ENCODE measurements around the gene ITGB5.
A peak's percentile ranks its signal among the peaks of the same experiment; 100 is the strongest.

The ITGB5 gene

DNA sequence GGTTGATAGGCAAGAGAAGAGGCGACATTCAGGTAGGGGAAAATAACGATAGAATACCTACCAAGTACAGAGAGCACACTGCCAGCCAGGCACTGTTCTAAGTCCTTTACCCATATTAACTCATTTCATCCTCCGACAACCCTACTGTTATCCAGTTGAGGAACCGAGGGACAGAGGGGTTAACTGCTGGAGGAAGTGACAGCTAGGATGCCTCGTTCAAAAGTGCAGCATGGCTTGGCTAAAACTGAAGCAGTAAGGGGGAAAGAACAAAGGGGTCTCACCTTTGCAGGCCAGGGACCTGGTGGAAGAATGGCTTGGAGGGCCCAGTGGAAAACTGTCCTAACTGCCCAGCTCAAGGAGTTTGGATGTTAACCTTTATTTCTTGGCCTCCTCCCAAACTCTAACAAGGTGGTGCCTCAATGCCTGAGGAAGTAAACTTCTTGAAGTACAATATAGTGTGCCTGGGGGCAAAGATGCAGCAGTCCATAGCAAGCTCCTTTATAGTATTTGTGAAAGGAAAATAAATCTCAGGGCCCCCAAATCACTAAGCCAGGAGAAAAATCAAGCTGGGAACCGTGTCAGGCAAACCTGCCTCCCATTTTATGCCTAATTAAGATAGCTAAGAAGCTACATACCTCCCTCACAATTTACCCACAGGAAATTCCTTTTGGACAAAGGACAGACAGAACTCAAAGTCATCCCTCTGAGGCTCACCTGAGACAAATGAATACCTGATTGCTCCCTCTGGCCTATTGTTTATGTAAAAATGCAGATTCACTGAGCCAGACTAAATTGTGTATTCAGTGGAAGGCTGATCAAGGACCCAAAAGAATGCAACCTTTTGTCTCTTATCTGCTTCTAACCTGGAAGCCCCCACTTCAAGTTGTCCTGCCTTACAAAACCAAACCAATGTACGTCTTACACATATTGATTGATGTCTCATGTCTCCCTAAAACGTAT lies 1.6 kb upstream of the ITGB5 start:
- Histone ChIP-seq H3K4ac (ENCODE audit: low read depth, low read length) (peak overlapping the region; percentile 99), H3K79me1 (ENCODE audit: low read length) (peaks cover 2% of the 10 kb centered on the region), H3K4me3 (ENCODE audit: low read length) (peak overlapping the region; percentile 89), H3K4me1 (ENCODE audit: control insufficient read depth, low read depth, low read length) (peaks cover 24% of the 10 kb centered on the region), H3K27ac (ENCODE audit: low read depth, low read length) (peak overlapping the region; percentile 100), H4K8ac (ENCODE audit: low read depth, low read length) (no peak overlapping the region), H4K5ac (ENCODE audit: low read length) (peak overlapping the region; percentile 84), H2BK15ac (replicated peaks; ENCODE audit: low read depth) (no peak overlapping the region), H3K23ac (ENCODE audit: low read length) (peak overlapping the region; percentile 99), H3K36me3 (ENCODE audit: control insufficient read depth, insufficient read depth, low read length) (peaks cover 1% of the 10 kb centered on the region), H2BK5ac (ENCODE audit: low read length) (peak overlapping the region; percentile 100), H2AK5ac (ENCODE audit: low read length) (peak overlapping the region; percentile 99), H3K9ac (ENCODE audit: low read length) (peak overlapping the region; percentile 73), H3K4me2 (ENCODE audit: low read length) (peak overlapping the region; percentile 74), H3K27me3 (ENCODE audit: insufficient read depth, low read length, poor library complexity) (no peaks in the 10 kb centered on the region), H3K79me2 (ENCODE audit: control insufficient read depth, insufficient read depth, low read length) (peaks cover 25% of the 10 kb centered on the region), H2BK120ac (ENCODE audit: low read depth, low read length) (peak overlapping the region; percentile 98), H3K56ac (ENCODE audit: low read length) (peak overlapping the region; percentile 84), H3K18ac (ENCODE audit: low read length) (peak overlapping the region; percentile 98)
- no CpG with 5 or more reads among the region's 8 CpGs for WGBS (ENCODE audit: extremely low coverage, insufficient coverage, low lambda C conversion rate)
- peak; percentile 94 for DNase-seq

DNA sequence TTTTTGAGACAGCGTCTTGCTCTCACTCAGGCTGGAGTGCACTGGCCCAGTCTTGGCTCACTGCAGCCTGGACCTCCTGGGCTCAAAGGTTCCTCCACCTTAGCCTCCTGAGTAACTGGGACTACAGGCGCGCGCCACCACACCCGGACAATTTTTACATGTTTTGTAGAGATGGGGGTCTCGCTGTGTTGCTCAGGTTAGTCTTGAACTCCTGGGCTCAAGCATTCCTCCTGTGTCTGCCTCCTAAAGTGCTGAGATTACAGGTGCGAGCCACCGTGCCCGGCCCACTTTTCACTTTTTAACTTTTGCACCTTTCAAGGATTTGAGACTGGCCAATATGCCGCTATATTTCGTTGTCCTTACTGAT lies 750 bp upstream of the ITGB5 start:
- H3K79me1 ChIP-seq (ENCODE audit: low read length): no peaks in the 10 kb centered on the region
- H3K56ac ChIP-seq (ENCODE audit: low read length): peak overlapping the region; percentile 84
- peaks cover 32% of the 10 kb centered on the region for H3K4me1 ChIP-seq (ENCODE audit: control insufficient read depth, low read depth, low read length)
- peak overlapping the region; percentile 90 for H2BK120ac ChIP-seq (ENCODE audit: low read depth, low read length)
- no CpG with 5 or more reads among the region's 11 CpGs for WGBS (ENCODE audit: extremely low coverage, insufficient coverage, low lambda C conversion rate)
- H3K79me2 ChIP-seq (ENCODE audit: control insufficient read depth, insufficient read depth, low read length): peaks cover 34% of the 10 kb centered on the region
- H4K5ac ChIP-seq (ENCODE audit: low read length): no peak overlapping the region
- H3K4me2 ChIP-seq (ENCODE audit: low read length): peak overlapping the region; percentile 74
- H2BK5ac ChIP-seq (ENCODE audit: low read length): peak overlapping the region; percentile 100
- peak overlapping the region; percentile 99 for H3K4ac ChIP-seq (ENCODE audit: low read depth, low read length)
- H2AK5ac ChIP-seq (ENCODE audit: low read length): peak overlapping the region; percentile 99
- peak overlapping the region; percentile 73 for H3K9ac ChIP-seq (ENCODE audit: low read length)
- no peak for DNase-seq
- no peaks in the 10 kb centered on the region for H3K27me3 ChIP-seq (ENCODE audit: insufficient read depth, low read length, poor library complexity)
- H3K4me3 ChIP-seq (ENCODE audit: low read length): peak overlapping the region; percentile 89
- H3K36me3 ChIP-seq (ENCODE audit: control insufficient read depth, insufficient read depth, low read length): peaks cover 1% of the 10 kb centered on the region
- peak overlapping the region; percentile 98 for H3K18ac ChIP-seq (ENCODE audit: low read length)
- no peak overlapping the region for H2BK15ac ChIP-seq (replicated peaks; ENCODE audit: low read depth)
- peak overlapping the region; percentile 100 for H3K27ac ChIP-seq (ENCODE audit: low read depth, low read length)
- no peak overlapping the region for H4K8ac ChIP-seq (ENCODE audit: low read depth, low read length)
- peak overlapping the region; percentile 99 for H3K23ac ChIP-seq (ENCODE audit: low read length)

DNA sequence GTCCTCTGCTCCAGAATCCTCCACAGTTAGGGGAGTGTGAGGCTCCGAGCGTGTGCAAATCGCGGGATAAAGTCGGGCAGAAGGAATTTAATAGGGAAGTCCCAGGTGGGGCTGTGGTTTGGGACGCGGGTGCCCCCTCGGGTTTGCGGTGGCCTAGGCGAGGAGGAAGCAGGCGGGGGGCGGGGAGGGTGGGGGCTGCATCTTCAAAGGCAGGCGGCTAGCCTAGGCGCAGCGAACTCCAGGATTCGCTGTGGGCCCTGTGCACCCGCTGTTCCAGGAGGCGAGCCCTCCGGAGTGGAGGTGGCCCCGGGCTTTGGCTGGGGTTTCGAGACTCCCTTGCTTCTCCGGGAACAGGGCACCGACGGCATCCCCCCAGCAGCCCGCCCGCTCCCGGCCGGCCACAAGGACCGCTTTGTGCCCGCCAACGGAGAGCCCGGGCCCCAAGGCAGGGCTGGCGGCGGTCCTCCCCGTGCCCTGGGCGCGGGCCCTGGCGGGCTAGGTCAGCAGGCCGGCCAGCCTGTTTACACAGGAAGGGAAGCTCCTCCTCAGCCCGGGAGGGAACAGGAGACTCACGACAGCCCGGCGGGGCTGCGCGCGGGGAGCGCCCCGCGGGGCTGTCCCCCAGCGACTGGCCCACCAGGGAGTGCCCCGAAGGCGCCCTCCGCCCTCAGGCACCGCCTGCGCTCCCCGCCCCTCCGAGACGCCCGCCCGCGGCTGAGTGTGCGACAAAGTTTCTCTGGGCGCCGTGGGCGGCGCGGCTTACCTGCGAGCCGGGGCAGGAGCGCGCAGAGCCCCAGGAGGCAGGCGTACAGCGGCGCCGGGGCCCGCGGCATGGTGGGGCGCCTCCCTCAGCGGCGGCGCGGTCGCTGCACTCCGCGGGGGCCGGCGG lies 753 bp downstream of the ITGB5 start:
- Histone ChIP-seq H4K8ac (ENCODE audit: low read depth, low read length) (peak overlapping the region; percentile 68), H3K27me3 (ENCODE audit: insufficient read depth, low read length, poor library complexity) (no peaks in the 10 kb centered on the region), H3K18ac (ENCODE audit: low read length) (peak overlapping the region; percentile 98), H3K23ac (ENCODE audit: low read length) (peak overlapping the region; percentile 80), H3K4me1 (ENCODE audit: control insufficient read depth, low read depth, low read length) (peaks cover 41% of the 10 kb centered on the region), H4K5ac (ENCODE audit: low read length) (no peak overlapping the region), H3K4me2 (ENCODE audit: low read length) (peak overlapping the region; percentile 25), H3K9ac (ENCODE audit: low read length) (peak overlapping the region; percentile 73), H3K4me3 (ENCODE audit: low read length) (peak overlapping the region; percentile 89), H2BK5ac (ENCODE audit: low read length) (peak overlapping the region; percentile 97), H3K27ac (ENCODE audit: low read depth, low read length) (peak overlapping the region; percentile 100), H3K56ac (ENCODE audit: low read length) (peak overlapping the region; percentile 84), H3K4ac (ENCODE audit: low read depth, low read length) (peak overlapping the region; percentile 99), H2BK15ac (replicated peaks; ENCODE audit: low read depth) (no peak overlapping the region), H2BK120ac (ENCODE audit: low read depth, low read length) (peak overlapping the region; percentile 97), H3K36me3 (ENCODE audit: control insufficient read depth, insufficient read depth, low read length) (peaks cover 3% of the 10 kb centered on the region), H3K79me2 (ENCODE audit: control insufficient read depth, insufficient read depth, low read length) (peaks cover 49% of the 10 kb centered on the region), H3K79me1 (ENCODE audit: low read length) (peaks cover 2% of the 10 kb centered on the region), H2AK5ac (ENCODE audit: low read length) (no peak overlapping the region)
- peak; percentile 86 for DNase-seq
- WGBS (ENCODE audit: extremely low coverage, insufficient coverage, low lambda C conversion rate): no CpG with 5 or more reads among the region's 87 CpGs

DNA sequence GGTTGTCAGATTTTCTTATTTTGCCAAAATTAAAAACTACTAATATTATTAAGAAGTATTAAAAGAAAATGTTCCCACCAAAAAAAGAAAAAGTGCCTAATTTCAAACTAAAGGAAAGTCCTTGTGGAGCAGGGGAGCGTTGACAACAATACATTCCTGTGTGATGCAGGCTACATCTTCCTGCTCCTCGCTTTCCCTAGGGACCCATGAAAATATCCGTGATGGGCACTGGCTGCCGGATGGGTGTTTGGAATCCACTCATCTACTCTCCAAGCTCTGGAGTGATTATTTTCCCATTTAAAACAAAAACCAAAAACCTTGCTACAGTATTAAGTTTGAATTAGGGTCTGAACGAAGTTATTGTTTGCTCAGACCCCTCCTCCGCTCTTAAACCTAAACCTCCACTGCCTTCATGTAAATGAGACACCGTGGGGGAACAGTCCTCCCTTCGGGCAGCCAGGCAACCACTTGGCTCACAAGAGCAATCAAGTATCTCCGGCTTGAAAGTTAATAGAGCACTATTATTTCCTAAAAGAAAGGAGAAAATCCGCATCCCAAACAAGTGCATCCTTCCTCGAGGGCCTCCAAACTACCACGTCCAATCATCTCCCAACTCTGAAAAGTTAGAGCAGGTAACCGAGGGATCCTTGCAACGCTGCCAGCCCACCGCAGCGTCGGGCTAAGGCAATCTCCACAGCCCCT lies 1.5 kb downstream of the ITGB5 start:
- H2AK5ac ChIP-seq (ENCODE audit: low read length): no peak overlapping the region
- H3K4me3 ChIP-seq (ENCODE audit: low read length): peak overlapping the region; percentile 49
- H3K36me3 ChIP-seq (ENCODE audit: control insufficient read depth, insufficient read depth, low read length): peaks cover 3% of the 10 kb centered on the region
- H3K18ac ChIP-seq (ENCODE audit: low read length): peak overlapping the region; percentile 98
- peak overlapping the region; percentile 34 for H2BK120ac ChIP-seq (ENCODE audit: low read depth, low read length)
- peak overlapping the region; percentile 12 for H2BK5ac ChIP-seq (ENCODE audit: low read length)
- peaks cover 41% of the 10 kb centered on the region for H3K4me1 ChIP-seq (ENCODE audit: control insufficient read depth, low read depth, low read length)
- peak overlapping the region; percentile 8 for H3K4me2 ChIP-seq (ENCODE audit: low read length)
- H4K8ac ChIP-seq (ENCODE audit: low read depth, low read length): no peak overlapping the region
- H3K79me2 ChIP-seq (ENCODE audit: control insufficient read depth, insufficient read depth, low read length): peaks cover 57% of the 10 kb centered on the region
- no CpG with 5 or more reads among the region's 17 CpGs for WGBS (ENCODE audit: extremely low coverage, insufficient coverage, low lambda C conversion rate)
- peak overlapping the region; percentile 100 for H3K27ac ChIP-seq (ENCODE audit: low read depth, low read length)
- peaks cover 2% of the 10 kb centered on the region for H3K79me1 ChIP-seq (ENCODE audit: low read length)
- H3K56ac ChIP-seq (ENCODE audit: low read length): peak overlapping the region; percentile 84
- no peak overlapping the region for H3K23ac ChIP-seq (ENCODE audit: low read length)
- peak overlapping the region; percentile 99 for H3K4ac ChIP-seq (ENCODE audit: low read depth, low read length)
- peak; percentile 69 for DNase-seq
- peak overlapping the region; percentile 73 for H3K9ac ChIP-seq (ENCODE audit: low read length)
- H2BK15ac ChIP-seq (replicated peaks; ENCODE audit: low read depth): no peak overlapping the region
- H3K27me3 ChIP-seq (ENCODE audit: insufficient read depth, low read length, poor library complexity): no peaks in the 10 kb centered on the region
- H4K5ac ChIP-seq (ENCODE audit: low read length): peak overlapping the region; percentile 50

DNA sequence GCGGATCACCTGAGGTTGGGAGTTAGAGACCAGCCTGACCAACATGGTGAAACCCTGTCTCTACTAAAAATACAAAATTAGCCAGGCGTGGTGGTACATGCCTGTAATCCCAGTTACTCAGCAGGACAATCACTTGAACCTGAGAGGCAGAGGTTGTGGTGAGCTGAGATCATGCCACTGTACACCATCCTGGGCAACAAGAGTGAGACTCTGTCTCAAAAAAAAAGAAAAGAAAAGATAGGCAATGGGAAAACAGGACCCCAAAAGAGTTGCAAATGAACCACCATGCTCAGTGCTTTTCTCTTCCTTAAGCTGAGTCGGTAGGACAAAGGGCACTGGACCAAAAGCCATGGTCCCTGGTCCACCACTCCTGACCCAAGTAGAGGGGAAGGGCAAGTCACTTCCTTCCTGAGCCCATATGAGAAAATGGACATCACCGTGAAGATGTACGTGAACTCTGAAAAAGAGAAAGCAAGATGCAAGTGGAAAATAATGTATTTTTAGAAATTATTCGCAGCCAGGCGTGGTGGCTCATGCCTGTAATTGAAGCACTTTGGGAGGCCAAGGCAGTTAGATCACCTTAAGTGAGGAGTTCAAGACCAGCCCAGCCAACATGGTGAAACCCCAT lies 2.6 kb downstream of the ITGB5 start:
- Histone ChIP-seq H4K8ac (ENCODE audit: low read depth, low read length) (no peak overlapping the region), H2AK5ac (ENCODE audit: low read length) (no peak overlapping the region), H3K79me1 (ENCODE audit: low read length) (peaks cover 2% of the 10 kb centered on the region), H3K4me1 (ENCODE audit: control insufficient read depth, low read depth, low read length) (peaks cover 39% of the 10 kb centered on the region), H3K27me3 (ENCODE audit: insufficient read depth, low read length, poor library complexity) (no peaks in the 10 kb centered on the region), H3K4me3 (ENCODE audit: low read length) (no peak overlapping the region), H2BK120ac (ENCODE audit: low read depth, low read length) (no peak overlapping the region), H3K9ac (ENCODE audit: low read length) (peak overlapping the region; percentile 59), H3K56ac (ENCODE audit: low read length) (peak overlapping the region; percentile 83), H3K4me2 (ENCODE audit: low read length) (peak overlapping the region; percentile 4), H3K23ac (ENCODE audit: low read length) (peak overlapping the region; percentile 60), H3K18ac (ENCODE audit: low read length) (peak overlapping the region; percentile 21), H3K4ac (ENCODE audit: low read depth, low read length) (no peak overlapping the region), H3K27ac (ENCODE audit: low read depth, low read length) (peak overlapping the region; percentile 0), H3K79me2 (ENCODE audit: control insufficient read depth, insufficient read depth, low read length) (peaks cover 66% of the 10 kb centered on the region), H3K36me3 (ENCODE audit: control insufficient read depth, insufficient read depth, low read length) (peaks cover 3% of the 10 kb centered on the region), H2BK15ac (replicated peaks; ENCODE audit: low read depth) (no peak overlapping the region), H2BK5ac (ENCODE audit: low read length) (peak overlapping the region; percentile 88), H4K5ac (ENCODE audit: low read length) (no peak overlapping the region)
- no peak for DNase-seq
- WGBS (ENCODE audit: extremely low coverage, insufficient coverage, low lambda C conversion rate): no CpG with 5 or more reads among the region's 7 CpGs

Data from mesendoderm (in vitro differentiated cells).